ENCODE data around the gene AXL.

- no peak for TF ChIP-seq EZH2 (IDR thresholded peaks at IDR 0.05)
- TF ChIP-seq POLR2AphosphoS5 (IDR thresholded peaks at IDR 0.05; ENCODE audit: borderline replicate concordance, low read depth, low read length): no peak
These were observed 6.4 kb downstream of the AXL start for GRCh38 chr19:41225238-41226052.
